ENCODE data around the gene TMCC1. TPM values are rescaled to one million over a fixed set of nuclear protein-coding genes. Genes with fewer than 3 reads are reported as not detected.

Gene TMCC1
- total and polyA plus RNA-seq, 2 donors (not counting 3 experiments of a cell fraction or from before 2014, with no cell fraction given) = 17.4 to 38.4 TPM

DNA sequence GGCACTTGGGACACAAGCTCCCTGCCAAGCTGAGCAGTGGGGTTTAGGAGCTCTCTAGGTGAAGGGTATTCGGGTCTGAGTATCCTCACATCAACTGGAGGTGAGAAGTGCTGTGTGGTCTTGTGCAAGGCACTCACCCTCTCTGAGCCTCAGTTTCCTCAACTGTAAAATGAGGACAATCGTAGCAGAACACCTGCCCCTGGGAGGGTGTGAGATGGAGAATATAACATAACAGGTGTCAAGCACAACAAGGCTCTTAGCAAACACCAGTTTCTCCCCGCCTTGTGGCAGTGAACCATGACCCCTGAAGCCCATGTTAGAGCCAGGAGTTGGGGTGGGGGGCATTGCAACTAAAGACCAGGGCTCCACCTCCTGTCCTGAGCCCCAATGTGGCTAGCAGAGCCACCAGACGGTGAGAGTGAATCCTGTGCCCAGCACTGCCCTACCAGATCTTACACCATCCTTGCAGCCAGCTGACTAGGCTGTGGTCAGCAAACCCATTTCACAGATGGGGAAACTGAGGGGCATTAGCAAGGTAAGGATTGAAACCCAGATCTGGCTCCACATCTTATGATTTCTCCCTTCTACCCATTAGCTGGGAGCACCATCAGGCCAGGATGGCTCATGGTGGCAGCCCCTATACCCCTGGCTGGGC lies 284.4 kb downstream of the TMCC1 start:
- Histone ChIP-seq H4K20me1 (replicated peaks; ENCODE audit: control insufficient read depth, extremely low read depth, insufficient read depth, low read length) (no peaks in the 10 kb centered on the region), H3K9ac (replicated peaks; ENCODE audit: extremely low read depth, insufficient read depth, low read length) (peak overlapping the region; percentile 1), H3K9me3 (replicated peaks; ENCODE audit: control insufficient read depth, insufficient read depth, low read length) (no peaks in the 10 kb centered on the region), H3K36me3 (ENCODE audit: control insufficient read depth in 2 of 2, extremely low read depth in 1 of 2, insufficient read depth in 2 of 2, low read length in 2 of 2) (no peaks in the 10 kb centered on the region), H3K4me1 (ENCODE audit: control insufficient read depth, extremely low read depth, insufficient read depth, low read length) (peaks cover 50% of the 10 kb centered on the region), H3K79me2 (ENCODE audit: control insufficient read depth, insufficient read depth, low read length) (peaks cover 22% of the 10 kb centered on the region), H3K9me1 (replicated peaks; ENCODE audit: control insufficient read depth, extremely low read depth, insufficient read depth, low read length) (no peaks in the 10 kb centered on the region), H3K27me3 (ENCODE audit: control insufficient read depth in 2 of 2, insufficient read depth in 2 of 2, low read length in 2 of 2) (no peaks in the 10 kb centered on the region), H2AFZ (ENCODE audit: low read depth, low read length) (no peak overlapping the region), H3K4me2 (ENCODE audit: insufficient read depth, low read length) (no peak overlapping the region), H3K27ac (ENCODE audit: insufficient read depth, low read depth, low read length) (peak overlapping the region; percentile 85), H3K4me3 (replicated peaks in 1 of 3; ENCODE audit: insufficient read depth in 1 of 3, low read depth in 1 of 3, low read length in 3 of 3) (no peak overlapping the region)
- ChIA-PET CTCF (interaction anchor here (0.7 to 2.4 kb wide), 6 partner anchors 13 to 119 kb away, joined by 3 to 11 read pairs (median 6); no protein-coding TSS in a partner anchor), POLR2A (interaction anchor here (1.3 kb wide), 2 partner anchors 12 to 13 kb away, joined by 3 to 5 read pairs; no protein-coding TSS in a partner anchor)
- intact Hi-C loops (cut with micrococcal nuclease) = loop anchor here (1.0 kb wide), 1 partner anchor 14 kb away; no protein-coding TSS in a partner anchor
- no TSS peak for BruUV-seq (replicated peaks)
- DNase-seq (ENCODE audit: low read depth, low spot score) = no peak
- TF ChIP-seq POLR2A (IDR thresholded peaks at IDR 0.05; ENCODE audit: low read depth, low read length) = no peak
- no peak for TF ChIP-seq GATA2 (IDR thresholded peaks at IDR 0.05; ENCODE audit: insufficient read depth, insufficient read length, low read depth, low read length)
- no peak for TF ChIP-seq MYC (IDR thresholded peaks at IDR 0.05; ENCODE audit: low read depth, low read length)
- TF ChIP-seq JUN (IDR thresholded peaks at IDR 0.05; ENCODE audit: borderline replicate concordance, insufficient read depth, insufficient read length, low read depth) = no peak
- no peak for TF ChIP-seq EZH2 (IDR thresholded peaks at IDR 0.05; ENCODE audit: borderline replicate concordance, low read depth, low read length, severe bottlenecking)
- TF ChIP-seq, protein P1, sequence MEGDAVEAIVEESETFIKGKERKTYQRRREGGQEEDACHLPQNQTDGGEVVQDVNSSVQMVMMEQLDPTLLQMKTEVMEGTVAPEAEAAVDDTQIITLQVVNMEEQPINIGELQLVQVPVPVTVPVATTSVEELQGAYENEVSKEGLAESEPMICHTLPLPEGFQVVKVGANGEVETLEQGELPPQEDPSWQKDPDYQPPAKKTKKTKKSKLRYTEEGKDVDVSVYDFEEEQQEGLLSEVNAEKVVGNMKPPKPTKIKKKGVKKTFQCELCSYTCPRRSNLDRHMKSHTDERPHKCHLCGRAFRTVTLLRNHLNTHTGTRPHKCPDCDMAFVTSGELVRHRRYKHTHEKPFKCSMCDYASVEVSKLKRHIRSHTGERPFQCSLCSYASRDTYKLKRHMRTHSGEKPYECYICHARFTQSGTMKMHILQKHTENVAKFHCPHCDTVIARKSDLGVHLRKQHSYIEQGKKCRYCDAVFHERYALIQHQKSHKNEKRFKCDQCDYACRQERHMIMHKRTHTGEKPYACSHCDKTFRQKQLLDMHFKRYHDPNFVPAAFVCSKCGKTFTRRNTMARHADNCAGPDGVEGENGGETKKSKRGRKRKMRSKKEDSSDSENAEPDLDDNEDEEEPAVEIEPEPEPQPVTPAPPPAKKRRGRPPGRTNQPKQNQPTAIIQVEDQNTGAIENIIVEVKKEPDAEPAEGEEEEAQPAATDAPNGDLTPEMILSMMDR (IDR thresholded peaks at IDR 0.05; ENCODE audit: extremely low read depth in 1 of 2, insufficient read depth in 1 of 2, low read depth in 1 of 2, low read length in 2 of 2) = no peak
- TF ChIP-seq, protein P2, sequence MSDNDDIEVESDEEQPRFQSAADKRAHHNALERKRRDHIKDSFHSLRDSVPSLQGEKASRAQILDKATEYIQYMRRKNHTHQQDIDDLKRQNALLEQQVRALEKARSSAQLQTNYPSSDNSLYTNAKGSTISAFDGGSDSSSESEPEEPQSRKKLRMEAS (IDR thresholded peaks at IDR 0.05; ENCODE audit: insufficient read depth, insufficient read length) = no peak
- TF ChIP-seq FOS (IDR thresholded peaks at IDR 0.05; ENCODE audit: borderline replicate concordance, insufficient read depth, low read length) = no peak
- no peak for TF ChIP-seq POLR2AphosphoS5 (IDR thresholded peaks at IDR 0.05; ENCODE audit: insufficient read depth, low read depth, low read length)
- FAIRE-seq = peak; percentile 62
- dilution Hi-C loops (cut with MboI; ENCODE audit: extremely low pct_ligation_motif_present, low sequenced_read_pairs) = no loop called here
